Hematopoietic multipotent progenitor cell treated with erythropoietin and hydrocortisone succinate and interleukin-3 and kit ligand, for 8 days (in vitro differentiated cells): ENCODE data around the gene C1QTNF9.
"Not testable (repeated sequence)": the region's sequence is repeated elsewhere in the genome, so short reads cannot be mapped to it uniquely, and the experiment has no call there.

ENCODE experiments used
- DNase-seq: peaks from one replicate; pipeline ENCODE4 v3.0.0-alpha.2; 2015

C1QTNF9 gene, protein sequence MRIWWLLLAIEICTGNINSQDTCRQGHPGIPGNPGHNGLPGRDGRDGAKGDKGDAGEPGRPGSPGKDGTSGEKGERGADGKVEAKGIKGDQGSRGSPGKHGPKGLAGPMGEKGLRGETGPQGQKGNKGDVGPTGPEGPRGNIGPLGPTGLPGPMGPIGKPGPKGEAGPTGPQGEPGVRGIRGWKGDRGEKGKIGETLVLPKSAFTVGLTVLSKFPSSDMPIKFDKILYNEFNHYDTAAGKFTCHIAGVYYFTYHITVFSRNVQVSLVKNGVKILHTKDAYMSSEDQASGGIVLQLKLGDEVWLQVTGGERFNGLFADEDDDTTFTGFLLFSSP

DNA sequence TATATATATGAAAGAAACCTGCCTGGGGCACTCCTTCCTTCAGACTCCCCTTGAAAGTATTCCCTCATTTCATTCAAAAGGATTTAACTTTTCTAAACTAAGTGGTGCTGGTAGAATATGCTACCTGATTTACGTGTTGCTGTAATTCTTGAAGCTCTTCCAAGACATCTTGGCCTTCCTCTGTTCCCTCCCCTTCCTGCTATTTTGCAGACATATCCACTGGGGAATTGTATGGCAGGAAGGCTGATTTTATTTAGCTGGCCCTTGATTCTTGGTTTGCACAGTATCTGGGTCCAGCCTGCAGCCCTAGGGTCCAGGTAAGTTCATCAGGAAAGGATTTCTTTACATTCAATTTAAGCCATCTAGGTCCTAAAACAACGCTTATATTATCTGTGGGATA is at the start of gene C1QTNF9:
Gene C1QTNF9, plus strand, starts transcription at position 281 of the 400 bp plus-strand sequence. CDS start 6,424 bp downstream, outside the sequence.
- not testable (repeated sequence) for DNase-seq

DNA sequence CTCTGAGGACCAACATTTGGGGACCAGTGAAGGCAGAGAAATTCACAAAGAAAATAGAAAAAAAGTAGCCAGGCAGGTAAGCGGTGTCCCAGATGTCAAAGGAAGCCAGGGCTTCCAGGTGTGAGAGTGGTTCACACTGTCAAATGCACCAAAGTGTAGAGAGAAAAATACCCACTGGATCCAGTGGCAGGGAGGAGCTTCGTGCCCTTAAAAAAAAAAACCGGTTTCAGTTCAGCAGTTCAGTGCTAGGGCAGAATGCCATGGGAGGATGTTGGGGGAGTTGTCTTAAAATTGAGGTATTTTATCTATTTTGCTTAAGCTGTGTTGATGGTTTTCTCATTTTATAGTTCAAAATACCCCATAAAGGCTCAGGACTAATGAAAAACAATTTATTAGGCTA is 47.8 kb upstream of the C1QTNF9 start:
- no peak for DNase-seq

DNA sequence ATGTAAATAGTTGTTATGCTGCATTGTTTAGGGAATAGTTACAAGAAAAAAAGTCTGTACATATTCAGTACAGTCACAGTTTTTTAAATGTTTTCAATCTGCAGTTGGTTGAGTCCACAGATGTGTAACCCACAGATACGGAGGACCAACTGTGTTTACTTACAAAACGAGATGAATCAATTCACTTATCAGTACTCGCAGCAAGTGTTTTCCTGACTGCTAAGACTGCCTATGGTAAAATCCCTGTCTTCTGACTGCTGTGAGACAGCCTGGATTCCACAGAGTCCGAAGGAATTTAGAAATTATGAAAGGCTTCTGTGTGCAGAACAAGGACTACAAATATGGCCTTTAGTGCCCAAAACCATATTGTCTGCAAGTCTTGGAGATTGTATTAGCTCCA is 45.7 kb upstream of the C1QTNF9 start:
- DNase-seq = no peak

DNA sequence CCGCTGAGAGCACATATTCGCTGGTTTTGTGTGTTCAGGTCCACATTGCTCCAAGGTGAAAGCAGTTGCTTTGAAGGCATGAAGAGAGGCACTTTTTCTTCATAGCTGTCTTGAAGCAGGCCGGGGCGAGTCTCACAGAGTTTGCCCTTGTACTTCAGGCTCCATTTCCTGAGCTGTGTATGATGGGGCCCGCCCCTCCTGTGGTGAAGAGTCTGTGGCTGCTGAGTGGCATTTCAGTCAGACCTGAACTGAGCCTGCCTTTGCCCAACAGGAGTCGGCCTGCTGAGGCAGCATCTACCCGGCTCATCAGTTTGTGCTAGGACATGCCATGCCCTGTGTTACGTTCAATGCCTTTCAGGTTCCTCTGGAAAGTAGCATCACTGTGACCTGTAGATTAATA is 44.4 kb upstream of the C1QTNF9 start:
- DNase-seq = no peak

DNA sequence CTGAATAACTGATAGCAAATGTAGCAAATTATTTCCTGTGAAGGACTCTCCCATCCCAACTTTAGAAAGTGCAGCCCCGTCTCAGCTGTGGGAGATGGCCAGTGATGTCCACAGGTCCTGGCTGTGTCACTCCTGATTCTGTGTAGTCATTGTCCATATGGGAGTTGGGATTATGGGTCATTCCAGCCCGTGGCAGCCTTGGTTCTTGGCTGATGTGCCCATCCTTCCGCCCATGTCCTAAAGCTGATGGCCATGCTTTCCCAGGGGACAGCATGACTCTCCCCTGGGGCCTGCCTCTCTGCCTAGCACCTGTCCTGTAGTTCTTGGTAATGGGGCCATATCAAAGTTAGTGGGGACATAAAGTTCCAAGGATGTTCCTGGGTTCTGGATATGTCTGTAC is 43.9 kb upstream of the C1QTNF9 start:
- no peak for DNase-seq

DNA sequence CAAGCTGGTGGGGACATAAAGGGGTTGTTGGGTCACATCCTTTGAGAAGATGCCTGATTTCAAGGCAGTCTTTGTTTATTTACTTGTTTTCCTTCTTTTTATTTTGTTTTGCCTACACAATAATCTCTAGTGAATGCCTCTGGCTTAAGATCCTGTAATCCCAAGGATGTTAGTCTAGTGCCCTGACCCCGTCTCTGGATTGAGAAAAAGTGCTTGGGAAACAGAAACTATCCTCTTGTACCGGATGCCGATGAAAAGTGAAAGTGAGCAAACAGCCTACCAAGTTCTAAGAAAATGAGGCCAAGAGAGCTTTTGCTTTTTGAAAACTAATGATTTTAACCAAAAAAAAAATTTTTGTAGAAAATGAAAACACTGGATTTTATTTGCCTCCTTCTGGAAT is 42.1 kb upstream of the C1QTNF9 start:
- DNase-seq = no peak

DNA sequence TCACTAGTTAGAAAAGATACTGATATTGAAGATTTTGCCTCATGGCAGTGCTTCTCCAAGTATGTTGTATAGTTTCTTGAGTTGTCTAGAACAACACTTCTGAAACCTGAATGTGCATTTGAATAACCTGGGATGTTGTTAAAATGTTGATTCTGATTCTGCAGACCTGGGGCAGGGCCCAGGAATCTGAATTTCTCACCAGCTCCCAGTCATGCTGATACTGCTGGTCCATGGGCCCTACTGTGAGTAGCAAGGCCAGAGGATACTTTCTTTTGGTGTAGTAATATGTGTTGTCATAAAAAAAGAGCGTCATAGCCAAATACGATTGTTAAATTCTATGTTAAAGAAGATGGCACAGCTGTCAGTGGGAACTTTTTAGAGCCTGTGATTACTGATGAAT is 41.6 kb upstream of the C1QTNF9 start:
- DNase-seq = no peak

DNA sequence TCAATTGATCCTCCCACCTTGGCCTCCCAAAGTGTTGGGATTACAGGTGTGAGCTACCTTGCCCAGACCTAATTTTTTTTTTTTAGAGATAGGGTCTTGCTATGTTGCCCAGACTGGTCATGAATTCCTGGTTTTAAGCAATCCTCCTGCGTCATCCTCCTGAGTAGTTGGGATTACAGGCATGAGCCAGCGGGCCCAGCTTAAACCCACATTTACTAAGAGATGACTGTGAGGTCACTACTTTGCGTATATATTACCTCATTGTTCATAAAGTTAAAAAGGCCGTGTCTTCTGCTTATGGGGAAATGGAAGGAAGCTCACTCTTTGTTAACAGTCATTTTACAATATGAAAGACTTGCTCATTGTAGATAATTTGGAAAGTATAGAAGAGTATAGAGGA is 39.6 kb upstream of the C1QTNF9 start:
- DNase-seq = no peak

DNA sequence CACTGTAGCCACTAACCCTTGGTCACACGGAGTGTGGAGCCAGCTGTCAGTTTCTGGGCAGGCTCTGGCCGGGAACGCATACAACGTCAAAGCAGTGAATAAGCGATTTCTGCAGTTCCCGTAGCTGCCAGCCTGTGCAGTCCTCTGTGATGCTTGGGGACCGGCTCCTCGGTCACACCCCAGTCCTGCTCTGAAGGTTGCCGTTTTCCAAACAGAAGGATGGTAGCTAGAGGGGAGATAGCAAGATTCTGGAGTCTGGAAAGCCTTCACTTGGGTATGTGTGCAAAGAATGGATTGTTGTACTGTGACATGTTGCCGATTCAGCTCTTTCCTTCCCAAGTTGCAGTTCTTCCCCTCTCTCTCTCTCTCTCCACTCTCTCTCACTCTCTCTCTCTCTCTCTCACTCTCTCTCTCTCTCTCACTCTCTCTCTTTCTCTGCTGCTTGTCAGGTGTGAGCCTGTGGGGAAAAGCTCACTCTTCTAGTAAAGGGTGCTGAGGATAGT is 38.7 kb upstream of the C1QTNF9 start:
- peak; percentile 78 for DNase-seq

DNA sequence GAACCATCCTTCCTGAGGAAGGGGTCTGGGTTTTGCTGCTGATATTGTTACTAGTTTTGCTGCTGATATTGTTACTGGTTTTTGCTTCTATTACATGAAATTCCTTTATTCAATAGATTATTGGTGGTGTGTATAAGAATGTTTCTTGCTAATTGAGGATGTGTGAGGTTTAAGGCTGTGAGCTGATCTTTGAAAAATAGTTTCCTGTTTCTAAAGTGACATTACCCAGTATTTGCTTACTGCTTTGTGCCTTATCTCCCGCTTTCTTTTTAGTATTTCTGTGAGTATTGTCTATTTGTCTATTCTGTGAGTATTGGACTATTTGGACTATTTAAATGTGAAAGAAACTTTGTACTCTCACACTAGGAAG is 38.2 kb upstream of the C1QTNF9 start:
- no peak for DNase-seq

DNA sequence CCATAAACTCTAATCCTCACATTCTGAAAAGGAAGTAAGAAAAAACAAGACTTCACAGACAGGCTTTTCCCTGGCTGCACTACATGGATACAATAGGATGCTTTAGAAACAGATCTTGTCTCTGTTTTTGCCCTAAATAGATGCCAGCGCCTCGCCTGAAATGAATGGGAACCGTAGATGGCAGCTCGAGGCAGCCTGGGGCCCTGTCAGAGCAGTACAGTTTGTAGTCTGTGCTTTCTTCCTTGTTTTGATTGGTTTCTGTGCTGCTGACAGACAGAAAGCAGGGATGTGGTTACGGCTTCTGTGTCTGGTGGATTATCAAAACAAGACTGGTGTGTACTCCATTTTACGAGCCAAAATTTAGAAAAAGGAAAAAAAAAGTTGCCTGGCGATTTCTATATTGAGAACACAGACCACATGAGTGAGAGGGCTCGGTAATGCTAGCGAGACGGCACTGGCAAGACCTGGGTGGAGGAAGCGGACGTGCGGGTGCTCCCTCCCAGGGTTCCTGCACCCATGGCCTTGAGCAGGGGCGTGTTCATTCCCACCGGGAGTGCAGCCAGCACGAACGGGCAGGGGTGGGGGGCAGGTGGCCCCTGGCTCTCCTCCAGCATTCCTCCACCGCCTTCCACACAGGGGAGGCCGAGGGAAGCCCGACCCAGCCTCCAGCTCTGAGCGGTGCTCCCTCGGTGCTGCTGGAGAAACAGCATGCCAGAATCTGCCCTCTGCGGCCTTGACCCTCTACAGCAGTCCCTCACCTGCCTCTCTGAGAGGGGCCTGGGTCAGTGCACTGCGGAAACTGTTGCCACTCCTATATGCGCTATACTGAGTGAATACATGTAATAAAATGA is 37.6 kb upstream of the C1QTNF9 start:
- DNase-seq = peak; percentile 77

DNA sequence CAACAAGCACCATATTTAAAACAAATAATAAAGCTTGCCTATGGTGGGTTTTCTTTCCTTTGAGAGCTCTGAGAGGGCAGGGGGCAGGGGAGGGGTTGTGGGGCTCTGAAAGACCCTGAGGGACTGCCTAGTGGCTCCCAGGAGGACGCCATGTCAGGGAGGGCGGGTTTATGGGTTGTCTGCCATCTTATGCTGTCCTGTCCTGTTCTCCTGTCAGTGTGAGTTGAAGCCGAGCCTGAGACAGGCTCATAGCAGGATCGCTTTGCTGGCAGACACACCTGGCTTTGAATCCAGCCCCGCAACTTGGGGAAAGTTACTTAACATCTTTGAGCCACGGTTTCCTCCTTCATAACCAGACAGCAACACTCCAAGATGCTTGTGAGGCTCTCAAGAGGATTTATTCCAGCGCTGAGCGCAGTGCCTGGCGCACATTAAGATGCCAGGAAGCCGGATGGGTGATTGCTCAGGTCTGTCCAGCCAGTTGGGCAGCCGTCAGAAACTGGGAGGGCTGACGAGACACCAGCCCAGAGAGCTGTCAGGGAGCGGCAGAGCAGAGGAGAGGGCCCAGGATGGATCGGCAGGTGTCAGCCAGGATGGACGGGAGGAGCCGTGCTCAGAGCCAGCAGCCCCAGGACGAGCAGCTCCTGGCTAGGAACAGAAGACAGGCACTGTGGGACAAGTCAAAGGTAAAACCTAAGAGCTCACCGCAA is 36.8 kb upstream of the C1QTNF9 start:
- no peak for DNase-seq

DNA sequence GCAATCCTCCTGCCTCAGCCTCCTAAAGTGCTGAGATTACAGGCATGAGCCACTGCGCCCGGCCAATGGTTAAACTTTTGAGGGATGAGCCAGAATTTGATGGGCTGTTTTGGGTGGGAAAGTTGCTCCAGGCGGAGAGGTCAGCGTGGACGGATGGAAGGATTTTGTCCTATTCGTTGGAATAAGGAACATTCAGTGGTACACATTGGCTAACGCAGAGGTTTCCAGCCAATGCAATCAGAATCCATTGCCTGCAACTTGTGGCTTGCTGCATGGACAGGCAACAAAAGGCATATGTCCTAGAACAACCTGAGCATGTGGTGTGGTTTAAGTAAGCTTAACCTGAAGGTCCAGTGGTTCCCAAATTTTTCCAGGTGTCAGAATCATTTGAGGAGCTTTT is 35.5 kb upstream of the C1QTNF9 start:
- no peak for DNase-seq

DNA sequence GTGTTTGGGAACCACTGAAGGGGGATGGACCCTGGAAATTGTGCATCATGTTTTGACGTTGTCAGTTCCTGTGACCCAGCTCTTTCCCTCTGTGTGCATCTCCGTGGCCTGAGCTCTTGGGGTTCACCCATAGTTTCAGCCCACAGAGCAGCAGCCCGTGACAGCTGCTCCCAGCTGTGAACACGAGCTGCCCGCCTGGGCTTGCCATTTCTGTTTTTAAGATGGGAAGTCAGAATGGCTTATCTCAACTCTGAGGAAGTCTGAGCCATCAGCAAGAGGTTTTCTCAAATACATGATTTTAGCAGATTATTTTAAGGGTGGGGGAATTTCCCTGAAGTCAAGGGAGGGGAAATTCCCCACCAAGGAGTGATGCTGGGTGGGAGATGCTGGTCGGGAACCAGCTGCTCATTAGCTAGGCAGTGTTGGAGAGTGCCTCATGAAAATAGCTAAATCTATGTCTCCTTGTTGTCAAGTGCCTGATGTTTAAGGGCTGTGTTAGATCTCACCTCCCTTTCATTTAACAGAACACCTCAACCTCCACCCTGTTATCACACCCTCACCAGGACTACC is 34.8 kb upstream of the C1QTNF9 start:
- peak; percentile 67 for DNase-seq

DNA sequence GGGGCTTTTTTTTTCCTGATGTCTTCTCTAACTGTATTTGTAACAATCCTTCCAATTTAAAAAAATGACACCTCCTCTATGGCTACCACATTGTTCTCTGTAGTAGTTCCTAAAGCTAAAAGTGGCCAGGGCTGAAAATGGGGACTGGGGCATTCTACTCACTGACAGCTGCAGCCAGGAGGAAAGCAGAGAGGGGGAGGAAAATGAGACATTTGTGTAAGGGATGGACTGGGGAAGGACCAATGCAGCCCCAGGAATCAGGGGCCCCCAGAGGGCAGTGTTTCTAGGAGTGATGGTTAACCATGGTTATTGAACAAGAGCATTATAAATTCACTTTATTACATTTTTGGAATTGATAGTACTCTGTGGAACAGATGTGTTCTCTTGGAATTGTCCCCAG is 34.3 kb upstream of the C1QTNF9 start:
- no peak for DNase-seq

DNA sequence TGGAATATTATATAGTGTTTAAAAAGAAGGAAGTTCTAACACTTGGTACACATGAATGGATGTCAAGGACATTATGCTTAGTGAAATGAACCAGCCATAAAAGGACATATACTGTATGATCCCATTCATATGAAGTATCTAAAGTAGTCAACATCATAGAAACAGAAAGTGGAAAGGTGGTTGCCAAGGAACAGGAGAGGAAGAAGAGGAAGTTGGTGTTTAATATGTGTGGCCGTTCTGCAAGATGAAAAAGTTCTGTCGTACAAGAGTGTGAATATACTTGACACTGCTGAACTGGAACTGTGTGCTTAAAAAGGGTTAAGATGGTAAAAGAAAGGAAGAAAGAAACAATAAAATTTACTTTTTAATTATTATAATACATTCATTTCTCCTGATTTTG is 33.1 kb upstream of the C1QTNF9 start:
- DNase-seq = no peak

DNA sequence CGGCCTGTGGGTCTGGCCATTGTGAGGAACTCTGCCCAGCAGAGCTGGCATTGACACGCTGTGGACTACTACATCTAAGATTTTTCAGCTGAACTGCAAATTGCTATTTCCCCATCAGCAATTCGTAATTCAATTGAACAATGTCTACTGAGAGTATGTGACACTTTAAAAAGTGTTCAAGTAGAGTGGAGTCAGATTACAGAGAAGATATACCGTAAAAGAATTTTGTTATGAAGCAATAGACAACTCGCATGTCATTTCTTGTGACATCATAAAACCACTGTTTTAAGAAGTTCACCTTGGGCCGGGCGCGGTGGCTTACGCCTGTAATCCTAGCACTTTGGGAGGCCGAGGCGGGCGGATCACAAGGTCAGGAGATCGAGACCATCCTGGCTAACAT is 32.5 kb upstream of the C1QTNF9 start:
- no peak for DNase-seq

DNA sequence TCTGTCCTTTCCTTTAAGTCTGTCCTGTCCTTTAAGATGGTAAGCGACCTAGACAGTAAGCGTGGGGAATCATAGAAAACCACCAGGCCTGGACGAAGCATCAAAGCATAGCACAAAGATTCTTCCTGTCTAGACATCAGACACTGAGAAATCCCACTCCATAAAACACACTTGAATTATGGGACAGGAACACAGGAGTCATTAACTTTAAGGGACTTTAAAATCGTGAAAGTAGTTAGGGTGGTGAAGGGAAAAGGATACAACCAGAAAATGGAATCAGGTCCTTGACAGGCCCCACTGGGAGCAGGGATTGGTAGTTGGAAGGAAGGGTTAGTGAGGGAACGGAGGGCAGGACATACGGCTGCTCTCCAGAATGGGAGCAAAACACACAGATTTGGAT is 31.6 kb upstream of the C1QTNF9 start:
- DNase-seq = no peak

DNA sequence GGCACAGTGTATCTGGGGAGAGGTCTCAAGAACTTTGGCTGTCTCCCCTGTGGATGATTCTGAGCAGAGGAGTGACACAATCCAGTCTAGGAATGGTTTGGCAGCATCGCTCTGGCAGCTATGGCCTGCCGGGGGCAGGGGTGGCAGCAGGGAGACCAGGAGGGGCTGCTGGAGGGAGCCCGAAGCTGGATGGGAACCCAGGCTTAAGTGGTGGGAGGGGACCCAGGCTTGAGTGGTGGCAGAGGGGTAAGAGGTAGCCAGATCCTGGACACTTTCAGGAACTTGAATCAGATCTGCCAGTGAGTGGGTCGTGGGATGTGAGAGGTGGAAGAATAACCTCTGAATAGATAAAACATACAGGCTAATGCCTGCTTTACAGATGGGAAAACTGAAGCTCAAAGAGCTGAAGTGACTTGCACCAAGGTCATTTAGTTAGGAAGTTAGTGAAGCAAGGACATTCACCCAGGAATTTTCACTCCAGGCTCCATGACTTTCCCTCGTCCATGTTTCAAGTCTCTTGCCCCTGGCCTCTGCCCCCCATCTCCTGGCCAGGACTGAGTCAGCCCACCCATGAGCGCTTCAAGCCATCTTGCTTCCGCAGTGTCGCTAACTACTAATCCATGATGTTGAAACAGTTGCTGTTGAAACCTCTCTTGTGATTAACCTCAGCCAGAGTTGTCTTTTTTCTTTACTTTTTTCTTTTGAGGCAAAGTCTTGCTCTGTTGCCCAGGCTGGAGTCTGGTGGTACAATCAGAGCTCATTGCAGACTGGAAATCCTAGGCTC is 29.9 kb upstream of the C1QTNF9 start:
- DNase-seq = no peak

DNA sequence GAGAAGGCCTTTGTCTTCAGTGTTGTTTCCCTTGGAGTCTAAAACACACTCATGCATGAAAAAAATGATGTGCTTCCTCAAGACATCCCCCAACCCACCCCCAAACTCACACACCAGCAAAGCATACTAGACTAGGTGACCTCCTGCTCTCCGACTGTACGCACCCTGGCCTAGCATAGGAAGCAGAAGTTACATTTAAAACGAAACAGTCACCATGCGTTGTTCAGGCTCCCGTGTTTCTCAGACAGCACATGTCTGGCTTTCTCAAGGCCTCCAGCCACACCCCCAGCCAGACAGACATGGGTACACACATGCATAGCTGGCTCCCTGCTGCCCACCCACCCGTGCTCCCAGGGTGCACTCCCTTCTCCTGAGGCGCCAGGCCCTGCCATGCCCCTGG is 28.7 kb upstream of the C1QTNF9 start:
- no peak for DNase-seq

DNA sequence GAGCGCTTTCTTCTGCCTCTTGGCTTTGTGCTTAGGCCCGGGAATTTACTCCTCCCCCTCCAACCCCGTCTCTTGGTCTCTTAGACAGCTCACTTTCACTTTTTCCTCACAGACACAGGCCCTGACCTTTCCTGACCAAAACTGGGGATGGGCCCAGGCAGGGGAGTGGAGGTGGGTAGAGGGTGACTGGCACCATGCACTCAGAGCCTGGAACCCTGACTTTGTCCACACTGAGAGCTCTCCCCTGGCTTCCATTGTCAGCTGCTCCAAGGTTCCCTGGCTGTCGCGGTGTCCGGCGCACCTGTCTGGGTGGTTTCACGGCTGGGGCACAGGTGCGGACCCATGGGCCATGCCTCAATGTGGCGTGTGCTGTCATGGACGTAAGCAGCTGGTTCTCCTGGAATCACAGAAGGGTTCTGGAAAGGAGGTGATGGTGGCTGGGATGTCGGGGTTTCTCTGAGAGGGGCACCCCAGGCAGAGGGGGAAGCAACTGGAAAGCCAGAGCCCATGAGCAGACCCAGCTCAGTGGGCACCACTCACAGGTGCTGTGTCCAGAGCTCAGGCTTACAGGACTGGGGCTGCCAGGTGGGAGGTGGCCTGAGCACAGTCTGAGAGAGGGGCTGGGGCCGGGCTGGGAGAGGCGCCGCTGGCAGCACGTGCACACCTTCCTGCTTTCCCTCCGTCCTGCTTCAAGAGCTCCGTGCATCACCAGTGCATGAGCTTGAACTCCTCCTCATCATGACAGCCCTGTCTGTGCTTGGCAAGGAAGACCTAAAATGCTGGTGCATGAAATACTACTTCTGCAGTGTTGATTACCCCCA is 28.0 kb upstream of the C1QTNF9 start:
- DNase-seq = no peak

DNA sequence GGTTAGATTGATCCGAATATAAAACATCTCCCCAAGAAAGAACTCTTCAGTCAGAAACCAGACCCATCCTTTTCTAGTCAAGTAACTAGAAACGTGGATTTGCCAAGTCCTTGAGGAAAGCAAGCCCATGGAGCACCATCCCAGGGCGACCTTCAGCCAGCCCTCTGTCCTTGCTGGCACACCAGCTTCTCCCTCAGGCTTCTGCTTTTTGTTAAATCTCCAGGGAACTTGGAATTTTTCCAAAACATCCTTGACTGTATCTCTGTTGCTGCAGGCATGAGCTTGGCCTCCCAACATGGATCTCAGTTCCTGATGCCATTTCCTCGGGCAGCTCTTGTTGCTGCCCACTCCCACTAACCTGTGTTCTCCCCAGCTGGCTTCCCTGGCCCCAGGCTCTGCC is 27.1 kb upstream of the C1QTNF9 start:
- DNase-seq = no peak
